Measurements from ENCODE around the gene CD99L2. TPM values are rescaled to one million over a fixed set of nuclear protein-coding genes. Genes with fewer than 3 reads are reported as not detected.
A peak's percentile ranks its signal among the peaks of the same experiment; 100 is the strongest.

Gene CD99L2
- total RNA-seq, 1 donor from 2014 or later, result 12.5 TPM

- TF ChIP-seq CTCF (IDR thresholded peaks at IDR 0.05), result no peak
- Mint-ChIP-seq H3K27ac (no peak overlapping the region), H3K9me3 (no peaks in the 10 kb centered on the region), H3K27me3 (no peaks in the 10 kb centered on the region), H3K4me3 (no peak overlapping the region), H3K4me1 (no peaks in the 10 kb centered on the region), H3K36me3 (ENCODE audit: low read depth) (peaks cover 16% of the 10 kb centered on the region)
- ATAC-seq (ENCODE audit: low read depth) (no peak), DNase-seq (no peak)
- intact Hi-C loops (cut with micrococcal nuclease), result loop anchor here (5.0 kb wide), 1 partner anchor 909 kb away; no protein-coding TSS in a partner anchor
- ChIA-PET CTCF (interaction anchor here (4.3 kb wide), 1 partner anchor 309 kb away, joined by 83 read pairs; no protein-coding TSS in a partner anchor), POLR2A (no interaction called here)
Measured at GRCh38 chrX:150773634-150774033, 124.8 kb downstream of the CD99L2 start.

GRCh38 chrX:150773117-150773516 is 125.4 kb downstream of the CD99L2 start:
- Mint-ChIP-seq H3K4me3 (no peak overlapping the region), H3K36me3 (ENCODE audit: low read depth) (peaks cover 16% of the 10 kb centered on the region), H3K27ac (no peak overlapping the region), H3K4me1 (no peaks in the 10 kb centered on the region), H3K27me3 (no peaks in the 10 kb centered on the region), H3K9me3 (no peaks in the 10 kb centered on the region)
- no peak for TF ChIP-seq CTCF (IDR thresholded peaks at IDR 0.05)
- POLR2A ChIA-PET, result no interaction called here
- intact Hi-C loops (cut with micrococcal nuclease), result loop anchor here (5.0 kb wide), 1 partner anchor 909 kb away; no protein-coding TSS in a partner anchor
- ATAC-seq (ENCODE audit: low read depth), result no peak
- CTCF ChIA-PET, result interaction anchor here (1.1 to 4.3 kb wide), 2 partner anchors 306 to 309 kb away, joined by 3 to 83 read pairs; no protein-coding TSS in a partner anchor
- DNase-seq, result no peak

GRCh38 chrX:150772150-150772970 is 126.1 kb downstream of the CD99L2 start:
- Mint-ChIP-seq H3K27me3 (no peaks in the 10 kb centered on the region), H3K27ac (no peak overlapping the region), H3K4me1 (no peaks in the 10 kb centered on the region), H3K4me3 (no peak overlapping the region), H3K36me3 (ENCODE audit: low read depth) (peaks cover 16% of the 10 kb centered on the region), H3K9me3 (no peaks in the 10 kb centered on the region)
- POLR2A ChIA-PET, result no interaction called here
- intact Hi-C loops (cut with micrococcal nuclease), result loop anchor here (1.0 to 5.0 kb wide), 3 partner anchors 310 to 910 kb away; no protein-coding TSS in a partner anchor
- peak; percentile 66 for ATAC-seq (ENCODE audit: low read depth)
- TF ChIP-seq CTCF (IDR thresholded peaks at IDR 0.05), result no peak
- peak; percentile 60 for DNase-seq
- CTCF ChIA-PET, result interaction anchor here (0.6 to 4.3 kb wide), 5 partner anchors 10 to 310 kb away, joined by 3 to 83 read pairs (median 4); no protein-coding TSS in a partner anchor

GRCh38 chrX:150771116-150771515 is 127.4 kb downstream of the CD99L2 start:
- DNase-seq, result no peak
- ChIA-PET CTCF (interaction anchor here (1.0 to 4.3 kb wide), 2 partner anchors 10 to 311 kb away, joined by 4 to 83 read pairs; no protein-coding TSS in a partner anchor), POLR2A (no interaction called here)
- intact Hi-C loops (cut with micrococcal nuclease), result loop anchor here (5.0 kb wide), 1 partner anchor 911 kb away; no protein-coding TSS in a partner anchor
- Mint-ChIP-seq H3K27me3 (no peaks in the 10 kb centered on the region), H3K4me3 (no peak overlapping the region), H3K36me3 (ENCODE audit: low read depth) (peaks cover 11% of the 10 kb centered on the region), H3K9me3 (no peaks in the 10 kb centered on the region), H3K4me1 (no peaks in the 10 kb centered on the region), H3K27ac (no peak overlapping the region)
- no peak for TF ChIP-seq CTCF (IDR thresholded peaks at IDR 0.05)
- ATAC-seq (ENCODE audit: low read depth), result no peak

GRCh38 chrX:150770623-150771022 is 127.8 kb downstream of the CD99L2 start:
- no peak for TF ChIP-seq CTCF (IDR thresholded peaks at IDR 0.05)
- Mint-ChIP-seq H3K4me3 (no peak overlapping the region), H3K4me1 (no peaks in the 10 kb centered on the region), H3K27me3 (no peaks in the 10 kb centered on the region), H3K27ac (no peak overlapping the region), H3K9me3 (no peaks in the 10 kb centered on the region), H3K36me3 (ENCODE audit: low read depth) (peaks cover 11% of the 10 kb centered on the region)
- intact Hi-C loops (cut with micrococcal nuclease), result loop anchor here (5.0 kb wide), 1 partner anchor 912 kb away; no protein-coding TSS in a partner anchor
- ChIA-PET CTCF (interaction anchor here (4.3 kb wide), 1 partner anchor 312 kb away, joined by 83 read pairs; no protein-coding TSS in a partner anchor), POLR2A (no interaction called here)
- DNase-seq (no peak), ATAC-seq (ENCODE audit: low read depth) (no peak)

Data from activated B cell treated with CpG ODN at 0.5 μM for 24 hours (primary cell).